ENCODE data around the gene NDUFC2.
"Not testable (repeated sequence)": the region's sequence is repeated elsewhere in the genome, so short reads cannot be mapped to it uniquely, and the experiment has no call there.

The NDUFC2 gene

DNA sequence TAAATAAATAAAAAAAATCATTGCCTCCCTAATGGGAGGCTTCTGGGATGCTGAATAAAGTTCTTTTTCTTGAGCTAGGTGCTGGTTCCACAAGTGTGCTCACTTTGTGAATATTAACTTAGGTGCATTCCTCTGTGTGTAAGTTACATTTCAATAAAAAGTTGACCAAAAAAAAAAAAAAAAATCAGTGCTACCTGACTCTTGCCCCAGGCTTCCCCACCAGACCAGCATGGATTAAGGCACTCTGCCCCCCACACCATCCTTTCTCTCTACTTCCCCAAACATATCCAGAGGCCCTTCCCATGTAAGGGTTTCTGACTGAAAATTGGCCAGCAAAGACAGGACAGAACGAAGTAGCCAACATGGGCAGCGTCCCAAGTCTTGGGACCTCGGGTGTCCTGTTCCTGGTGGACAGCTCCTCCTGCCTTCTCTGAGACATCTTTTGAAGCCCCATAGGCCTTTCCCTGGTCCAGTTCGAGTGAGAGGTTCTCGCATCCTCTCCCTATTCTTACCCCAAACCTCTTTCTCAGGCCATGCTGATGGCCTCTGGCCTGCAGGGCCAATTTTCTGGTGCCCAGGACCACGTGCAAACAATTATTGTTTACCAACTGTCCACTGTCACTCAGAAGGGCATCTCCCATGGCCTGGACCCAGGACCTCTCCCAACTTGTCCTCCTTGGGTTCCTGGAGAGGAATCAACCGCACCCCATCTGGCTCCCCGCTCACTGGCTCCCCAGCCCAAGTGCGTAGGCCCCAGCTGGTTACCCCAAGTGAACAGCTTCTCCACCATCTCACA, 41.6 kb downstream of the NDUFC2 start:
- Histone ChIP-seq H3K9me3 (replicated peaks; ENCODE audit: low read length) (no peaks in the 10 kb centered on the region), H3K27me3 (ENCODE audit: control insufficient read depth, insufficient read depth, low read length) (no peaks in the 10 kb centered on the region), H3K9ac (ENCODE audit: low read depth, low read length) (peak overlapping the region; percentile 11), H3K4me1 (ENCODE audit: control insufficient read depth, insufficient read depth, low read length) (peaks cover 38% of the 10 kb centered on the region), H3K4me3 (ENCODE audit: low read length) (no peak overlapping the region), H3K36me3 (ENCODE audit: insufficient read depth, low read length) (no peaks in the 10 kb centered on the region), H3K4me2 (ENCODE audit: low read length) (no peak overlapping the region)

DNA sequence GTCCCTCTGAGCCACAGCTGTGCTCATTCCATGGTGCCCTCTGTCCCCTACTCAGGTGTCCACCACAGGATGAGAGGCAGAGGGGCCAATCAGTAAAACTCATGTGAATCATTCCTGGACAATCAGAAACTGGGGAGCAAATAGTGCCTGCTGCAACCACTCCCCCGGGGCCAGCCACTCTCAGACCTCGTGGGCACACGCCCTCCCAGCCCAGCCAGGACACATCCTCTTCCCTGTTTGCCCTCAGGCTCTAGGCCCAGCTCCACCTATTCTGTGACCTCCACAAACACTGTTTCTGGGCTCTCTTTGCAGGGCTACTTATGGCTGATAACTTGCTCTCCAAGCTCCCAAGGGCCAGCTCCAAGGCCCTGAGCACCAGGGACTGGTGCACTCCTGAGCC, 42.6 kb downstream of the NDUFC2 start:
- Histone ChIP-seq H3K9ac (ENCODE audit: low read depth, low read length) (no peak overlapping the region), H3K4me3 (ENCODE audit: low read length) (no peak overlapping the region), H3K36me3 (ENCODE audit: insufficient read depth, low read length) (no peaks in the 10 kb centered on the region), H3K4me1 (ENCODE audit: control insufficient read depth, insufficient read depth, low read length) (peaks cover 38% of the 10 kb centered on the region), H3K4me2 (ENCODE audit: low read length) (no peak overlapping the region), H3K27me3 (ENCODE audit: control insufficient read depth, insufficient read depth, low read length) (no peaks in the 10 kb centered on the region), H3K9me3 (replicated peaks; ENCODE audit: low read length) (no peaks in the 10 kb centered on the region)

DNA sequence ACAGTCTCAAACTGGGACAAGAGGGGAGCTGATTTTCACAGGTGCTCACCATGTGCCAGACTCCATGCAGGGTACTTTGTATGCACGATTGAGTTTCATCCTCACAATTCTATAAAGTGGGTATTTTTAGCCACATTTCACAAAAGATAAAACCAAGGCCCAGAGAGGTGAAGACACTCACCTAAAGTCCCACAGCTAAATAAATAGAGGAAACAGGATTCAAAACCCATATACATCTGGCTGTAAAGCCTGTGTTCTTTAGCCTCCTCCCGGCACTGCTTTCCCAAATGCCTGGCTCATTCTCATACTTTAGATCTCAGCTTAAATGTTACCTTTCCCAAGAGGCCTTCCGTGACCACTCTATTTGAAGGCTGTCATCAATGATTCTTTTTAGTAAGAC, 43.3 kb downstream of the NDUFC2 start:
- Histone ChIP-seq H3K27me3 (ENCODE audit: control insufficient read depth, insufficient read depth, low read length) (no peaks in the 10 kb centered on the region), H3K36me3 (ENCODE audit: insufficient read depth, low read length) (no peaks in the 10 kb centered on the region), H3K4me3 (ENCODE audit: low read length) (no peak overlapping the region), H3K4me2 (ENCODE audit: low read length) (no peak overlapping the region), H3K9ac (ENCODE audit: low read depth, low read length) (no peak overlapping the region), H3K9me3 (replicated peaks; ENCODE audit: low read length) (no peaks in the 10 kb centered on the region), H3K4me1 (ENCODE audit: control insufficient read depth, insufficient read depth, low read length) (peaks cover 31% of the 10 kb centered on the region)

DNA sequence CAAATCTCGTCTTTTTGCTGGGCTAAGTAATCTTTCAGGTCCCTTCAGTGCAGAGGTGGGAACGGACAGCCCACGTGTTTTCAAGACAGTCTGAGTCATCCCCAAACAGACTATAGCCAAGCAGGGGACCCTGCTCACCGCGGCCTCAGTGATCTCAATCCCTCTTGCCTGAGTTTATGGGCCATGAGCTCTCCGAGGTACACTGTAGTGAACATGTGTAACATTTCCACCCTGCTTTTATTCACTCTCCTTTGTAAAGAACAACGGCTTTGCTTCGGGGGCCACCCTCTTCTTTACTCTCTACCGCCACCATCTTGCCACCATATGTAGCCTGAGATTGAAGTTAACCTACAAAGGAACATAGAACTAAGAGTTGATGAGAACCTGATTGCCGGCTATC, 45.0 kb downstream of the NDUFC2 start:
- no peak overlapping the region for H3K4me2 ChIP-seq (ENCODE audit: low read length)
- H3K27me3 ChIP-seq (ENCODE audit: control insufficient read depth, insufficient read depth, low read length), result no peaks in the 10 kb centered on the region
- H3K9ac ChIP-seq (ENCODE audit: low read depth, low read length), result no peak overlapping the region
- no peaks in the 10 kb centered on the region for H3K36me3 ChIP-seq (ENCODE audit: insufficient read depth, low read length)
- H3K9me3 ChIP-seq (replicated peaks; ENCODE audit: low read length), result no peaks in the 10 kb centered on the region
- H3K4me3 ChIP-seq (ENCODE audit: low read length), result no peak overlapping the region
- peaks cover 23% of the 10 kb centered on the region for H3K4me1 ChIP-seq (ENCODE audit: control insufficient read depth, insufficient read depth, low read length)

DNA sequence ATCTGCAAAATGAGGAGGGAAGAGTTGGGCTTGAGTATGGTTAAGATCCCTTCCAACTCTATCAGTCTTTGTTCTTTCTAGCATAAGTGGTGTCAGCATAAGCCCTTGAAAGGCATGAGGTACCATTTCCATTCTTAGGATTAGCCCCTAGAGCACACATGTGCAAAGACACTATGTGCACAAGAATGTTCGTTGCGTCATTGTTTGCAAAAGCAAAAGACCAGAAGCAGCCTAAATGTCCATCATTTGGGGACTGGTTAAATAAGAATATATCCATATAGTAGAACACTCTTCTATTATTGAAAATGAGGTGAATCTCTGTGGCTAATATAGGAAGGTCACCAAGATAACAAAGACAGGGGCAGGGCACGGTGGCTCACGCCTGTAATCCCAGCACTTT, 46.6 kb downstream of the NDUFC2 start:
- Histone ChIP-seq H3K27me3 (ENCODE audit: control insufficient read depth, insufficient read depth, low read length) (no peaks in the 10 kb centered on the region), H3K36me3 (ENCODE audit: insufficient read depth, low read length) (no peaks in the 10 kb centered on the region), H3K9me3 (replicated peaks; ENCODE audit: low read length) (no peaks in the 10 kb centered on the region), H3K4me1 (ENCODE audit: control insufficient read depth, insufficient read depth, low read length) (peaks cover 12% of the 10 kb centered on the region), H3K4me2 (ENCODE audit: low read length) (no peak overlapping the region), H3K4me3 (ENCODE audit: low read length) (no peak overlapping the region), H3K9ac (ENCODE audit: low read depth, low read length) (no peak overlapping the region)

DNA sequence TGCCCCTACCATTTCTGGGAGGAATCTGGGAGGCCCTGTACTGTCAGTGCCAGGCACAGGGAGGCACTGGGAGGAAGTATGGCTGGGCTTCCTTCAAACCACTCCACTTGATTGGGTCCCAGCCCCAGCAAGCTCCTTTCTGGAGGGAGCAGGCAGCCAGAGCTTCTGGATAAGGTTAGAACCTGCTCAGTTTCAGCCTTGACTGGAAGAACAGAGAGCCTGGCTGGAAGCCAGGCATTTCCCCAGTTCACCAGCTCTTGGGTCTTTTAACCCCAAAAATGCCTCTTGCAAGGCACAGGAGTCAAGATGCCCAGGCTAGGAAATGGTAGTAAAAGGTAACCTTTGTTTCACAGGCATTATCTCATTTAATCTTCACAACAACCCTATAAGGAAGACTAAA, 47.6 kb downstream of the NDUFC2 start:
- Histone ChIP-seq H3K4me2 (ENCODE audit: low read length) (no peak overlapping the region), H3K9ac (ENCODE audit: low read depth, low read length) (no peak overlapping the region), H3K4me3 (ENCODE audit: low read length) (no peak overlapping the region), H3K4me1 (ENCODE audit: control insufficient read depth, insufficient read depth, low read length) (peaks cover 9% of the 10 kb centered on the region), H3K27me3 (ENCODE audit: control insufficient read depth, insufficient read depth, low read length) (no peaks in the 10 kb centered on the region), H3K36me3 (ENCODE audit: insufficient read depth, low read length) (no peaks in the 10 kb centered on the region), H3K9me3 (replicated peaks; ENCODE audit: low read length) (no peaks in the 10 kb centered on the region)

DNA sequence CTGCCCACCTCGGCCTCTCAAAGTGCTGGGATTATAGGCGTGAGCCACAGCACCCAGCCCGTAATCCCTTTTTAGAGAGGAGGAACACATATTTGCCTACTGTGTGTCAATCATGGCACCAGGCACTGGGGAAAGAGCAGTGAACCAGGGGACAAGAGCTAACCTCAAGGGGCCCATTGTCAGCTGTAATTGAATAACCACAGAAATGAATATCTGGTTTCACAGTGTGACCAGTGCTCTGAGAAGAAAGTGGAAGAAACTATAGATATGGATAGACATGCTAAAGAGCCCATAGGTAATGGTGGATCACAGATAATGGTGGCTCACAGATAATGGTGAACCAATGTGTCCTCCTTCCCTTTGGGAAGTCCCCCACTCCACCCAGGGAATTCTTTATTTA, 48.0 kb downstream of the NDUFC2 start:
- Histone ChIP-seq H3K4me2 (ENCODE audit: low read length) (no peak overlapping the region), H3K4me3 (ENCODE audit: low read length) (no peak overlapping the region), H3K27me3 (ENCODE audit: control insufficient read depth, insufficient read depth, low read length) (no peaks in the 10 kb centered on the region), H3K9ac (ENCODE audit: low read depth, low read length) (no peak overlapping the region), H3K9me3 (replicated peaks; ENCODE audit: low read length) (no peaks in the 10 kb centered on the region), H3K36me3 (ENCODE audit: insufficient read depth, low read length) (no peaks in the 10 kb centered on the region), H3K4me1 (ENCODE audit: control insufficient read depth, insufficient read depth, low read length) (peaks cover 9% of the 10 kb centered on the region)

DNA sequence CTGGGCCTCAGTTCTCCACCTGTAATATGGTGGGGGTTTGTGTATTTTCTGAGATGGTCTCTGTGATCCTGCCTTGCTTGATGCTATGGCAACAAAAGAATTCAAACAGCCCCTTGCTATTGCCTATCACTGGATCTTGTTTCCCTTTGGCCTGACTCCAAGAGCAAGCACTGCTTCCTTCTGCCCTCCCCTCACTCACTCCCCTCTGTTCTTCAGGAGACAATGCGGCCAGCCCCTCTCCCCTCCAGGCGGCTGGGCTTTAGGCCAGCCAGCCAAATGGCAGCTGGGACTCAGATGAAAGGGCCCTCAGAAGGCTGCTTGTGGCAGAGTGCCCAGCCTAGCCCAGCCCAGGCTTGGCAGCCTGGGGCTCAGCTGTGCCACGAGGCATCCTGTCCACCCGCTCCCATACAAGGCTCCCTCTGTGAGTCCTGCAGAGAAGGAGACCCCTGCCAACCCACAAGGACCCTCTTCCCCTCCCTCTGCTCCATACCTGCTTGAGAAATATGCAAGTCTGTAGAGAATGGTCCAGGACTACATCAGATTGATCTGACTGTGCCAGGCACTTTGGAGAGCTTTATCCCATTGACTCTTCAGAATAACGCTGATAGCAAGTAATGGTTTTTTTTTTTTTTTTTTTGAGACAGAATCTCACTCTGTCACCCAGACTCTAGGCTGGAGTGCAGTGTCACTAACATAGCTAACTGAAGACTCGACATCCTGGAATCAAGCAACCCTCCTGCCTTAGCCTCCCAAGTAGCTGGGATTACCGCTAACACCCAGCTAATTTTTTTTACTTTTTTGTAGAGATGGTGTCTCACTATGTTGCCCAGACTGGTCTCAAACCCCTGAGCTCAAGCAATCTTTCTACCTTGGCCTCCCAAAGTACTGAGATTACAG, 49.0 kb downstream of the NDUFC2 start:
- peaks cover 9% of the 10 kb centered on the region for H3K4me1 ChIP-seq (ENCODE audit: control insufficient read depth, insufficient read depth, low read length)
- H3K4me3 ChIP-seq (ENCODE audit: low read length), result no peak overlapping the region
- peak overlapping the region; percentile 9 for H3K4me2 ChIP-seq (ENCODE audit: low read length)
- H3K36me3 ChIP-seq (ENCODE audit: insufficient read depth, low read length), result no peaks in the 10 kb centered on the region
- H3K9me3 ChIP-seq (replicated peaks; ENCODE audit: low read length), result no peaks in the 10 kb centered on the region
- no peaks in the 10 kb centered on the region for H3K27me3 ChIP-seq (ENCODE audit: control insufficient read depth, insufficient read depth, low read length)
- no peak overlapping the region for H3K9ac ChIP-seq (ENCODE audit: low read depth, low read length)

DNA sequence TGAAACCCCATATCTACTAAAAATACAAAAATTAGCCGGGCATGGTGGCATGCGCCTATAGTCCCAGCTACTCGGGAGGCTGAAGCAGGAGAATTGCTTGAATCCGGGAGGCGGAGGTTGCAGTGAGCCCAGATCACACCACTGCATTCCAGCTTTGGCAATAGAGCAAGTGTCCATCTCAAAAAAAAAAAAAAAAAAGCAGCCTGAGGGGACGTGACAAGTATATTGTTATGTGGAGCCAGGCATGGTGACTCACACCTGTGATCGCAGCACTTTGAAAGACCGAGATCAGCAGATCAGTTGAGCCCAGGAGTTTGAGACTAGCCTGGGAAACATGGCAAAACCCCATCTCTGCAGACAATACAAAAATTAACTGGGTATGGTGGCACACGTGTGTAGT, 51.2 kb downstream of the NDUFC2 start:
- not testable (repeated sequence) for H3K9ac ChIP-seq (ENCODE audit: low read depth, low read length); H3K36me3 ChIP-seq (ENCODE audit: insufficient read depth, low read length); H3K4me2 ChIP-seq (ENCODE audit: low read length); H3K4me1 ChIP-seq (ENCODE audit: control insufficient read depth, insufficient read depth, low read length); H3K4me3 ChIP-seq (ENCODE audit: low read length); H3K9me3 ChIP-seq (replicated peaks; ENCODE audit: low read length); H3K27me3 ChIP-seq (ENCODE audit: control insufficient read depth, insufficient read depth, low read length)

DNA sequence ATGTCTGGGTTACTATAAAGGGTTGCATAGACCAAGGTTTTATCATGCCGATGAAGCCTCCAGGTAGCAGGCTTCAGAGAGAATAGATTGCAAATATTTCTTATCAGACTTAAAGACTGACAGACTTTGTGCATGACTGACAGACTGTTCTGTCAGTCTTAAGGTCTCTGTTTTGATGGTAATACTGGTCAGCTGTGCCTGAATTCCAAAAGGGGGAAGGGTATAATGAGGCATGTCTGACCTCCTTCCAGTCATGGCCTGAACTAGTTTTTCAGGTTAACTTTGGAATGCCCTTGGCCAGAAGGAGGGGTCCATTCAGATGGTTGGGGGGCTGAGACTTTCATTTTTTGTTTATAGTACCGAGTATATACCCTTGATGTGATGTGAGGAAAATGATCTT, 51.9 kb downstream of the NDUFC2 start:
- Histone ChIP-seq H3K9ac (ENCODE audit: low read depth, low read length) (no peak overlapping the region), H3K4me2 (ENCODE audit: low read length) (no peak overlapping the region)

DNA sequence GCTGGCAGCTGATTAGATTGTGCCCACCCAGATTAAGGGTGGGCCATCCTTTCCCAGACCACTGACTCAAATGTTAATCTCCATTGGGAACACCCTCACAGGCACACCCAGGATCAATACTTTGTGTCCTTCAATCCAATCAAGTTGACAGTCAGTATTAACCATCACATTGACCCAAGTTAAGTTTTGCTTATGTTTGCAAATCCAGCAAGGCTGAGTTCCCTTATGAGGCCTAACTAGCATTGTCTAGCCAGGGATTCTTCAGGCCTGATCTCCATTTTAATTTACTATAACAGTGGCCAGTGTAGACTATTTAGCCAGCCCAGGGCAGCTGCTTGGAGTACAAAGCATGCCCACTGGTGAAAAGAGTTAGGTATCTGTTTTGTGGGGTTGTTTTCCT, 54.3 kb downstream of the NDUFC2 start:
- no peaks in the 10 kb centered on the region for H3K9me3 ChIP-seq (replicated peaks; ENCODE audit: low read length)
- no peak overlapping the region for H3K4me2 ChIP-seq (ENCODE audit: low read length)
- H3K9ac ChIP-seq (ENCODE audit: low read depth, low read length), result no peak overlapping the region
- no peak overlapping the region for H3K4me3 ChIP-seq (ENCODE audit: low read length)
- H3K27me3 ChIP-seq (ENCODE audit: control insufficient read depth, insufficient read depth, low read length), result peaks cover 4% of the 10 kb centered on the region
- H3K4me1 ChIP-seq (ENCODE audit: control insufficient read depth, insufficient read depth, low read length), result peaks cover 7% of the 10 kb centered on the region
- no peaks in the 10 kb centered on the region for H3K36me3 ChIP-seq (ENCODE audit: insufficient read depth, low read length)

More for the DNA sequence above, 51.9 kb downstream of the NDUFC2 start:
- H3K9me3 ChIP-seq (replicated peaks; ENCODE audit: low read length), result no peaks in the 10 kb centered on the region
- peaks cover under 1% of the 10 kb centered on the region for H3K27me3 ChIP-seq (ENCODE audit: control insufficient read depth, insufficient read depth, low read length)
- H3K4me1 ChIP-seq (ENCODE audit: control insufficient read depth, insufficient read depth, low read length), result peaks cover 13% of the 10 kb centered on the region
- no peak overlapping the region for H3K4me3 ChIP-seq (ENCODE audit: low read length)
- no peaks in the 10 kb centered on the region for H3K36me3 ChIP-seq (ENCODE audit: insufficient read depth, low read length)

Measured in skeletal muscle satellite cell (primary cell).